ENCODE measurements around the gene SLC43A3. TPM values are rescaled to one million over a fixed set of nuclear protein-coding genes. Genes with fewer than 3 reads are reported as not detected.
A peak's percentile ranks its signal among the peaks of the same experiment; 100 is the strongest.

The SLC43A3 gene
- total and polyA plus RNA-seq, 9 of the 15 experiments (the other 6 are each of a cell fraction or from before 2014, with no cell fraction given): 63.7 to 281 (median 139) TPM

GRCh38 chr11:57426929-57427726 lies at the start of gene SLC43A3 (continued):
- TF ChIP-seq, protein P1, sequence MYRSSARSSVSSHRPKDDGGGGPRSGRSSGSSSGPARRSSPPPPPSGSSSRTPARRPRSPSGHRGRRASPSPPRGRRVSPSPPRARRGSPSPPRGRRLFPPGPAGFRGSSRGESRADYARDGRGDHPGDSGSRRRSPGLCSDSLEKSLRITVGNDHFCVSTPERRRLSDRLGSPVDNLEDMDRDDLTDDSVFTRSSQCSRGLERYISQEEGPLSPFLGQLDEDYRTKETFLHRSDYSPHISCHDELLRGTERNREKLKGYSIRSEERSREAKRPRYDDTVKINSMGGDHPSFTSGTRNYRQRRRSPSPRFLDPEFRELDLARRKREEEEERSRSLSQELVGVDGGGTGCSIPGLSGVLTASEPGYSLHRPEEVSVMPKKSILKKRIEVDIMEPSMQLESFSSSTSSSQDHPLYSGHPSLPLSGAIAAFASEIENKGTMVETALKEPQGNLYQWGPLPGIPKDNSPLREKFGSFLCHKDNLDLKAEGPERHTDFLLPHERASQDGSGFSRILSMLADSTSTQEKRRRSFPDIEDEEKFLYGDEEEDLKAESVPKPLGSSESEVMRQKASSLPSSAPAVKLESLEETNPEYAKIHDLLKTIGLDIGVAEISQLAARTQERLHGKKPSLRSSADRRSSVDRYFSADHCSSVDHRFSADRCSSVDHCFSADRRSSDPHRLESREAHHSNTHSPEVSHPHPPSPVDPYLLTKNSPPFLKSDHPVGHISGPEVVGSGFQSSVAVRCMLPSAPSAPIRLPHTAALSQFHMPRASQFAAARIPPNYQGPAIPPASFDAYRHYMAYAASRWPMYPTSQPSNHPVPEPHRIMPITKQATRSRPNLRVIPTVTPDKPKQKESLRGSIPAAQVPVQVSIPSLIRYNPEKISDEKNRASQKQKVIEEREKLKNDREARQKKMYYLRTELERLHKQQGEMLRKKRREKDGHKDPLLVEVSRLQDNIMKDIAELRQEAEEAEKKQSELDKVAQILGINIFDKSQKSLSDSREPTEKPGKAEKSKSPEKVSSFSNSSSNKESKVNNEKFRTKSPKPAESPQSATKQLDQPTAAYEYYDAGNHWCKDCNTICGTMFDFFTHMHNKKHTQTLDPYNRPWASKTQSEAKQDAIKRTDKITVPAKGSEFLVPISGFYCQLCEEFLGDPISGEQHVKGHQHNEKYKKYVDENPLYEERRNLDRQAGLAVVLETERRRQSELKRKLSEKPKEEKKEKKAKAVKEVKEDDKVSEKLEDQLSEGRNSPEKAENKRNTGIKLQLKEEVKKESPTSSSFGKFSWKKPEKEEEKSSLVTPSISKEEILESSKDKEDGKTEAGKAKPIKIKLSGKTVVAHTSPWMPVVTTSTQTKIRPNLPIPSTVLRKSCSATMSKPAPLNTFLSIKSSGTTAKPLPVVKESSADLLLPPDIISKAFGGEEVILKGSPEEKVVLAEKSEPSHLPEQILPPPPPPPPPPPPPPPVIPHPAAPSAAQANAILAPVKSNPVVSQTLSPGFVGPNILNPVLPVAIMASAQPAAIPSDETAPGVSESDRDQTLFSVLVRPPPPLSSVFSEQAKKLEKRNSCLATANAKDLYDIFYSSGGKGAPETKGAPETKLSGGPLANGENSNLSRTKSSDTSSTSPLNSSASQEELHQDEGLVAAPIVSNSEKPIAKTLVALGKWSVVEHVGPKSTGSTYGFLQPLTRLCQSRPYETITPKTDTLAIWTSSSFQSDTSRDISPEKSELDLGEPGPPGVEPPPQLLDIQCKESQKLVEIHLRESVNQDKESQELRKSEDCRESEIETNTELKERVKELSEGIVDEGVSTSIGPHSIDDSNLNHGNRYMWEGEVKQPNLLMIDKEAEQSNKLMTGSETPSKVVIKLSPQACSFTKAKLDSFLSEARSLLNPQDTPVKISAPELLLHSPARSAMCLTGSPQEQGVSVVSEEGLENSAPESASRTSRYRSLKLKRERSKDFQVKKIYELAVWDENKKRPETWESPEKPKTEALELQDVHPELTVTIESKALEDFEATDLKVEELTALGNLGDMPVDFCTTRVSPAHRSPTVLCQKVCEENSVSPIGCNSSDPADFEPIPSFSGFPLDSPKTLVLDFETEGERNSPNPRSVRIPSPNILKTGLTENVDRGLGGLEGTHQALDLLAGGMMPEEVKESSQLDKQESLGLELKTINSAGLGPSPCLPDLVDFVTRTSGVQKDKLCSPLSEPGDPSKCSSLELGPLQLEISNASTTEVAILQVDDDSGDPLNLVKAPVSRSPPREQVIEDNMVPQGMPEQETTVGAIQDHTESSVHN (IDR thresholded peaks at IDR 0.05; ENCODE audit: borderline replicate concordance in 1 of 2, low read depth in 1 of 2): no peak
- TF ChIP-seq, protein P2, sequence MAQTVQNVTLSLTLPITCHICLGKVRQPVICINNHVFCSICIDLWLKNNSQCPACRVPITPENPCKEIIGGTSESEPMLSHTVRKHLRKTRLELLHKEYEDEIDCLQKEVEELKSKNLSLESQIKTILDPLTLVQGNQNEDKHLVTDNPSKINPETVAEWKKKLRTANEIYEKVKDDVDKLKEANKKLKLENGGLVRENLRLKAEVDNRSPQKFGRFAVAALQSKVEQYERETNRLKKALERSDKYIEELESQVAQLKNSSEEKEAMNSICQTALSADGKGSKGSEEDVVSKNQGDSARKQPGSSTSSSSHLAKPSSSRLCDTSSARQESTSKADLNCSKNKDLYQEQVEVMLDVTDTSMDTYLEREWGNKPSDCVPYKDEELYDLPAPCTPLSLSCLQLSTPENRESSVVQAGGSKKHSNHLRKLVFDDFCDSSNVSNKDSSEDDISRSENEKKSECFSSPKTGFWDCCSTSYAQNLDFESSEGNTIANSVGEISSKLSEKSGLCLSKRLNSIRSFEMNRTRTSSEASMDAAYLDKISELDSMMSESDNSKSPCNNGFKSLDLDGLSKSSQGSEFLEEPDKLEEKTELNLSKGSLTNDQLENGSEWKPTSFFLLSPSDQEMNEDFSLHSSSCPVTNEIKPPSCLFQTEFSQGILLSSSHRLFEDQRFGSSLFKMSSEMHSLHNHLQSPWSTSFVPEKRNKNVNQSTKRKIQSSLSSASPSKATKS (CRISPR knock-in tag; IDR thresholded peaks at IDR 0.05): no peak
- no peak for TF ChIP-seq PPARD (CRISPR knock-in tag; IDR thresholded peaks at IDR 0.05)
- peak; percentile 58 for TF ChIP-seq RBBP5 (IDR thresholded peaks at IDR 0.05; ENCODE audit: borderline replicate concordance, insufficient read depth, low read length, poor library complexity, severe bottlenecking)
- TF ChIP-seq SOX6 (IDR thresholded peaks at IDR 0.05): no peak
- 0 out of 4 replicates have a peak, but pooled peaks of 1 of the 2 experiments have one; percentile 5 for TF ChIP-seq RCOR1 (IDR thresholded peaks at IDR 0.05; ENCODE audit: borderline replicate concordance in 1 of 2, low read depth in 2 of 2, low read length in 2 of 2)
- TF ChIP-seq, protein P3, sequence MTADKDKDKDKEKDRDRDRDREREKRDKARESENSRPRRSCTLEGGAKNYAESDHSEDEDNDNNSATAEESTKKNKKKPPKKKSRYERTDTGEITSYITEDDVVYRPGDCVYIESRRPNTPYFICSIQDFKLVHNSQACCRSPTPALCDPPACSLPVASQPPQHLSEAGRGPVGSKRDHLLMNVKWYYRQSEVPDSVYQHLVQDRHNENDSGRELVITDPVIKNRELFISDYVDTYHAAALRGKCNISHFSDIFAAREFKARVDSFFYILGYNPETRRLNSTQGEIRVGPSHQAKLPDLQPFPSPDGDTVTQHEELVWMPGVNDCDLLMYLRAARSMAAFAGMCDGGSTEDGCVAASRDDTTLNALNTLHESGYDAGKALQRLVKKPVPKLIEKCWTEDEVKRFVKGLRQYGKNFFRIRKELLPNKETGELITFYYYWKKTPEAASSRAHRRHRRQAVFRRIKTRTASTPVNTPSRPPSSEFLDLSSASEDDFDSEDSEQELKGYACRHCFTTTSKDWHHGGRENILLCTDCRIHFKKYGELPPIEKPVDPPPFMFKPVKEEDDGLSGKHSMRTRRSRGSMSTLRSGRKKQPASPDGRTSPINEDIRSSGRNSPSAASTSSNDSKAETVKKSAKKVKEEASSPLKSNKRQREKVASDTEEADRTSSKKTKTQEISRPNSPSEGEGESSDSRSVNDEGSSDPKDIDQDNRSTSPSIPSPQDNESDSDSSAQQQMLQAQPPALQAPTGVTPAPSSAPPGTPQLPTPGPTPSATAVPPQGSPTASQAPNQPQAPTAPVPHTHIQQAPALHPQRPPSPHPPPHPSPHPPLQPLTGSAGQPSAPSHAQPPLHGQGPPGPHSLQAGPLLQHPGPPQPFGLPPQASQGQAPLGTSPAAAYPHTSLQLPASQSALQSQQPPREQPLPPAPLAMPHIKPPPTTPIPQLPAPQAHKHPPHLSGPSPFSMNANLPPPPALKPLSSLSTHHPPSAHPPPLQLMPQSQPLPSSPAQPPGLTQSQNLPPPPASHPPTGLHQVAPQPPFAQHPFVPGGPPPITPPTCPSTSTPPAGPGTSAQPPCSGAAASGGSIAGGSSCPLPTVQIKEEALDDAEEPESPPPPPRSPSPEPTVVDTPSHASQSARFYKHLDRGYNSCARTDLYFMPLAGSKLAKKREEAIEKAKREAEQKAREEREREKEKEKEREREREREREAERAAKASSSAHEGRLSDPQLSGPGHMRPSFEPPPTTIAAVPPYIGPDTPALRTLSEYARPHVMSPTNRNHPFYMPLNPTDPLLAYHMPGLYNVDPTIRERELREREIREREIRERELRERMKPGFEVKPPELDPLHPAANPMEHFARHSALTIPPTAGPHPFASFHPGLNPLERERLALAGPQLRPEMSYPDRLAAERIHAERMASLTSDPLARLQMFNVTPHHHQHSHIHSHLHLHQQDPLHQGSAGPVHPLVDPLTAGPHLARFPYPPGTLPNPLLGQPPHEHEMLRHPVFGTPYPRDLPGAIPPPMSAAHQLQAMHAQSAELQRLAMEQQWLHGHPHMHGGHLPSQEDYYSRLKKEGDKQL (CRISPR knock-in tag; IDR thresholded peaks at IDR 0.05; ENCODE audit: borderline replicate concordance): no peak
- TF ChIP-seq NELFE (IDR thresholded peaks at IDR 0.05; ENCODE audit: insufficient read depth, insufficient read length): no peak
- peak; percentile 84 for TF ChIP-seq EGR1 (conservative IDR thresholded peaks at IDR 0.05)

All from K562 (cell line).